Stimulated activated CD8-positive, alpha-beta memory T cell treated with anti-CD3 and anti-CD28 coated beads, Interleukin-2, amount 100 ng/mL, for 1 hour (primary cell): ENCODE results near the gene PCED1A.

Experiments
- DNase-seq, 2 donors: peaks; one replicate each; pipeline ENCODE4 v3.0.0-alpha.2; 2020; ENCODE audit warnings: low read depth in 2 of 2

PCED1A gene

DNA sequence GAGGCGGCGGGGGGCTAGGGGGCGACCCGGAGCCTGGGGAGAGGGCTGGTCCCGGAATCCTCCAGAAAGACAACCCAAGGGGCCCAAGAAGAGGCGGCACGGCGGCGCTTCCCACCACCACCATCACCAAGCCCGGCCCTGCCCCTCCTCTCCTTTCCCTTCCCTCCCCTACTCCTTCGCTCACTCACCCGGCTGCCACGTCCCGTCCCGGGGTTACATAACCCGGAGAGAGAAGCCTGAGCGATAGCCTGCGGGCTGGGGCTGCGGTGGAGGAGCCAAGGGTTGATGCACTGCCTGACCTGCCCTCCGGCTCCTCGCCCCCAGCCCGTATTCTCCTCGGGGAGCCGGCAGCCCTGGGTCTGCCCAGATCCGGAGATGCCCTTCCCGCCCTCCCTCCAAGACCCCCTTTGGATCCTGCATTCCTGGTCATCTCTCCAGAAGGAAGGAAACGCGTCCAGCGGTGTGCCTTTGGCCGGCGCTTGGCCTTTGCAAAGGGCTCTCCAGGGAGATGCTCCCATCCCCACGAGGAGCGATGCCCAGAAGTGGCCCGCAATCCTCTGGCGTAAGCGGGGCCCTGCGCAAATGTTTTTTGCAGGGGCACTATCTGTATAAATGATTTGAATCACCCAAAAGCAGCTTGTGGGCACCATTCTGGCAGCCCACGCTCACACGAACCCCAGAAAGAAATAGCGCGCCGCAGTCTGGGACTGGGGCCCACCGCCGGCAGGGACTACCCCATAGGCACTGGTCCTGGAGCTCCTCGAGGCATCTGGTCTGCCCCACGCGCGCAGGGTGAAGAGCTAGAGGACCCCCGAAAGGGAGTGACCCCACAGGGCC is 35.4 kb downstream of the PCED1A start:
- DNase-seq: no peak

DNA sequence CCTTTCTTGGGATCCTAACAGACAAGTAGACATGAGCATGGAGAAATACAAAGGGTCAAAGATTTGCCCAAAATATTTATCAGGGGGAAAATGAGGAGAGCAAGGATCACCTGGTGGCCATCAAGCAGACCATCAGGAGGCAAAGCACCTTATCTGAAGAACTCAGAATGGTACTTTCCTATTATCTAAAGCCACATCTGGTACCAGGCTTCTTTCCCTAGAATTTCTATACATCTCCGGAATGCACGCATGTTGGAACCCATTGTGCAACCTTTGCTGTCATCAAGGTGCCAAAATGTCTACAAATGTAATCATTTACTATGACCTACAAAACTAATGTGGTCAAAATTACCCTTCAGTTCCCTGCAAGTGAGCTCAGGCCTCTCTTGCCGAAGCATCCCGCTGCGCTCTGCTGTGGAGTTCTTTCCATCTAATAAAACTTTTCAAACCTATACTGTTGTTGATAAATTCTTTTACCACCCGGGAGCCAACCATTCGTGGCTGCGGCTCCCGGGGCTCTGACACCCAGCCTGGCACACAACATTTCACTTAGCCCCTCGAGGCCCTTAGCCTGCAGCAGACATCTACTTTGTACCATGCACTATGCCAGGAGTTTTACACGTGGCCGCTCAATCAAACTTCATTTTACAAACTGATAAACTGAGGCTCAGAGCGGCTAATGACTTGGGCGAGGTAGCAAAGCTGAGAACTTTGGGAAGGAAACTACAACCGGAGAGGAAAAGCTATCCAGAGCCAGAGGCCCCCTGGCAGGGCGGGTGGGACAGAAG is 36.2 kb downstream of the PCED1A start:
- DNase-seq: no peak

DNA sequence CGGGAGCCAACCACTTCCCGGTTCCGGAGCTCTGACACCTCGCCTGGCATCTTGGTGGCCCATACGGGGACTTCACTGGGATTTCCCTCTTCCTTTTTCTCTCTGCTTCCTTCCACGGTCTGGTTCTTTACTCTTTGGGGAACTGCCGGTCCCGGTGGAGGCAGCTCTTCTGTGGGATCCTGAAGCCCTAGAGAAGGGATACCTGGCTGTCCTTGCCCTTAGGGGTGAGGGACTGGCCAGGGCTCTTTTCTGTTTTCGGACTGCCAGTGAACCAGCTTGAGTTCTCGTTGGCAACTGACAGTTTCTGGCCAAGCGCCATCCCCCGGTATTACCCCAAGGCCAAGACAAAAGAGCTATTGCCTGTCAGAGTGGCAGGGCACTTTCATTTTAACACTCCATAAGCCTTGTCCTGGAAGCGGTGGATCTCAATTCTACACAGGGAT is 39.1 kb downstream of the PCED1A start:
- DNase-seq: no peak

DNA sequence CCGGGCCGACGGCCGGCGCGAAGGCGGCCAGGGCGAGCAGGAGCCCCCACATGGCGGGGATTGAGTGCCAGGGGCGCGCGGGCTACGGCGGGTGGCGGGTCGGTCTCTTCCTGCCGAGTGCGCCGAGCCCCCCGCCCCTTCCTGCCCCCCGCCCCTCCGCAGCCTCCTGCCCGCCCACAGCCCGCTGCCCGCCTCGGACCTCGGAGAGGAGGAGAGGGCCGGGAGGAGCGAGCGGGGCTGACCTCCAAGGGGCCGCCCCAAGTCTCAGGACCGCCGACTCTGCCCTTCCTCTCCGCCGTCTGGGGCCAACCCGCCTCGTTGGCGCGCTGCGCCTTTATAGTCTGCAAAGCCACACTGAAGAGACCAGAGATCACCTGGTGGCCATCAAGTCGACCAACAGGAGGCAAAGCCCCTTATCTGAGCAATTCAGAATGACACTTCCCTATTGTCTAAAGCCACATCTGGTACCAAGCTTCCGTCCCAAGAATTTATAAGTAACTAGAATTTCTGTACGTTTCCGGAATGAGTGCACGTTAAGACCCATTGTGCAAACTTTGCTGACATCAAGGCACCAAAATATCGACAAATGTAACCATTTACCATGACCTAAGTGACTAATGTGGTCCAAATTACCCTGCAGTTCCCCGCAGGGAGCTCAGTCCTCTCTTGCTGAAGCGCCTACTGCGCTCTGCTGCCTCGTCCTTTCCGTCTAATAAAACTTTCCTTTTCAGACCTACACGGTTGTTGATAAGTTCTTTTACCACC is 39.8 kb downstream of the PCED1A start, which contains the start of gene CPXM1:
TSS of gene CPXM1 (minus strand) at position 107 of the 765 bp plus-strand sequence. CDS start at position 52, 55 bp downstream.
- no peak for DNase-seq

DNA sequence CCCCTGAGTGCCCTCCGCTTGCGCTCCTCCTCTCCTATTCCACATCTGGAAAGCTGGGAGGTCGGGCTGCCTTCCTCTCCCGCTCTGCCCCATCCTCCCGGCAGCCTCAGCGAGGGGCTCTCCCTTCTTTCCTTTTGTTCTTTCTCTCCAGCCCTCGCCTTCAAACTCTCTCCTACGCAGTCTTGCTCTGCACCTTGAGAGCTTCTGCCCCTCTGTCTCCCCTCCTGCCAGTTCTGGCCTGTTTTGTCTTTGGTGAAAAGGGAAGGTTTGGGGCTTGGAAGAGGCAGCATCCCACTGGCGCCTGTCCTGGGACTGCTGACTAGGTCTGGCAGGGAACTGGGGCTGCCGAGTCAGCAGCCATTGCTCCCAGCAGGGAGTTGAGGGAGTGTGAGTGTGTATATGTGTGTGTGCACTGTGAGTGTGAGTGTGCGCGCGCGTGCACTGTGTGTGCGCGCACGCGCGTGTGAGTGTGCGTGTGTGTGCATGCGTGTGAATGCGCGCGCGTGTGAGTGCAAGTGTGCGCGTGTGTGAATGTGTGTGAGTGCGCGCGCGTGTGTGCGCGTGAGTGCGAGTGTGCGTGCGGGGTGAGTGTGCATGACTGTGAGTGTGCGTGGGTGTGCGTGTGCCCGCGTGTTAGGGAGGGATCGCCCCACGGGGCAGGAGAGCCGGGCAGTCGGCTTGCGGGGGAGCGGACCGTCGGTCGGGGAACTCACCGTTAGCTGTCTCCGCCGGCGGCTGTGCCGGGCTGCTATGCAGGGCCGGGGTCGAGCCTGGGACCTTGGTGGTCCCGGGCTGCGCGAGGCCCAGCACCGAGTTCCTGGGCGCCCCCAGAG is 40.6 kb downstream of the PCED1A start:
- DNase-seq: no peak

DNA sequence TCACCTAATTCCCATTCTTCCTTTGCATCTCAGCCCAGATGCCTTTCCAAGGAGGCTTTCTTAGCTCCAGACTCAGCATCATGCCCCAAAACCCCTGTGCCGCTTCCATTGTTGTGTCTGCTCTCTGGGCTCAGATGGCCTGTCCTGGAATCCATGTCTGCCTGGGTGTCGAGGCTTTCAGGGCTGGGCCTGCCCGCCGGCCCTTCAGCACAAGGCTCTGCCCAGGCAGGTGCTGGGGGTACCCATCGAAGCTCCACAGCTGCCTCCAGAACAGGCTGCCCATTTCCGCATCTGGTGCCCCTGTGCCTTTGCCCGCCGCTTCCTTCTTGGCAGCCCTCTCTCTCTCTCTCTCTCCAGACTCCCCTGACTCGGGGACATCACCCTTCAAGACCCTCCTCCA is 41.2 kb downstream of the PCED1A start:
- DNase-seq: no peak

DNA sequence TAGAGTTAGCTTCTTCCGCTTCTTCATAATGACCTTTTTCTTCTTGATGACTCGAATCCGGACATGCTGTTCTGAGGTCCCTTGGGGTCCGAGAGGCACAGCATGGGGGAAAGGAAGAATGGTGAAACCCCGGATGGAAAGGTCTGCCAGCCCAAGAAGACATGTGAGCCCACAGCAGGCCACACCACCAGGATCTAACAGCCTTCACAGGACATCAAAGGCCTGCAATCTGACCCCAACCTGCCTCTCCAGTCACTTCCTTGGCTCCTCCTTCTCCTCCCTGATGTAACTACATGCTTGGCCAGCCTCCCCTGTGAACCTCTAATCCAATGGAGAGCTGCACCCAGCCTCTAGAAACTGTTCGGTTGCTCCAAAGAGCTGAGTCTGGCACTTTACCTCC is 41.6 kb downstream of the PCED1A start:
- no peak for DNase-seq

DNA sequence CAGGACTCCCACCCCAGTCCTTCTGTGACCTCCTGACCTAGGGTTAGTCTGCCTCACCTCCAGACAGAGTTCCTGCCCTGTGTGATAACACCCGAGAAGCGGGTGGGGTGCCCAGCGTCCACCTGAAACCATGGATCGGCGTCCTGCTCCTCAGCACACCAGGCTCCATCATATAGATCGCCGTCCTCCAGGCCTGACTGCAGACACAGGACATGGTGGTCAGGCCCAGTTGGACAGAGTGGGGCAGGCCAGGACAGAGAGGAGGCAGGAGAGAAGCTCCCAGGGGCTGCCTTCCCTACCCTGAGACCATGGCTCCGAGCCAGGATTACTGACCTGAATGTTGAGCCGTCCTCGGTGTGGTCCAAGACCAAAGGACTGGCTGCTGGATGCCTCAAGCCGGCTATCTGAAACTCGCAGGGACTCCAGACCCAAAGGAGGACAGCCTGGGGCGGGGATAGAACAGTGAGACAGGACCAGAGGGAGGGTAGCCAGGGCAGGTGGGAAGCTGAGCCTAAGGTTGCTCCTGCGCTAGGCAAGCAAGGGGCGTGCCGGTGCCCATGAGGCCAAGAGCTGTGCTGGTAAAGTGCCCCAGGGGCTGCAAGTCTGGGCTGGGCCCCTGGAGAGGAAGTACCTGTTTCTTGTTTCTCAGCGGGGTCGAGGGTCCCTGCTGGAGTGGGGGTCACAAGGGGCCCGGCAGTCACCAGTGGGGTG is 42.2 kb downstream of the PCED1A start:
- DNase-seq: no peak

DNA sequence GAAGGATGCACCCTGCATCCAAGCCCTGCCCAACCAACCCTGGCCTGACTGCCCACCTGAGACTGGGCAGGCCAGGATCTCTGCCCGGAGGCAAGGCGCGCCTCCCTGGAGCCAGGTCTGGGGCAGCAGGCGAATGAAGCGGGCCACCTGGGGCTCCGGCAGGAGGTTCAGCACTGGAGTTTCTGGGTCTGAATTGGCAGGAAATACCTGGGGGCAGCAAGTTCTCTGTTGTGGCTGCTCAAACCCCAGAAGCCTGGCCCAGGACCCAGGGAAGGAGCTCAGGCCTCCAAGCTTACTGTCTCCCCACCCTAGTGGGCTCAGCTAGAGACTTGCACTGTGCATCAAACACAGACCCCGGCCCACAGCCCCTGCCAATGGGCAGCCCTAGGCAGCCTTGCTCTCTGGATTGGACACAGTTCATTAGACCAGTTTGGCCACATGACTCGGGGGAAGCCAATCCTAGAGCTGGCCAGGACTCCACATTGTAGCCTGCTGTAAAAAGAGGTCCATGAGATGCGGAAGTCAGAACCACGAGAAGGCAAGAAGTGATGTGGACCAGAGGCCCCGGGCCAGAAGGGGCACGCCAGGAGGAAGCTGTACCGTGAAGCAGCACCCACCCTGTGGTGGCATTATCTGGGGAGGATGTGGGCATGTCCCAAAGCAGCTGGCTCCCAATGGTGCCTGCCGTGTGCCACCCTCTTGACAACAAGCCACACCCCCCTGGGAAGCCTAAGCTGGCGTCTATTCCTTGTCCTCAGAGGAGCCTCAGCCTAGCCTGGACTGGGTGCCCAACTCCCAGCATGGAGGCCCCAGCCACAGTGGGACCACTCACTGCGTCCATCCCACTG is 43.1 kb downstream of the PCED1A start:
- no peak for DNase-seq

DNA sequence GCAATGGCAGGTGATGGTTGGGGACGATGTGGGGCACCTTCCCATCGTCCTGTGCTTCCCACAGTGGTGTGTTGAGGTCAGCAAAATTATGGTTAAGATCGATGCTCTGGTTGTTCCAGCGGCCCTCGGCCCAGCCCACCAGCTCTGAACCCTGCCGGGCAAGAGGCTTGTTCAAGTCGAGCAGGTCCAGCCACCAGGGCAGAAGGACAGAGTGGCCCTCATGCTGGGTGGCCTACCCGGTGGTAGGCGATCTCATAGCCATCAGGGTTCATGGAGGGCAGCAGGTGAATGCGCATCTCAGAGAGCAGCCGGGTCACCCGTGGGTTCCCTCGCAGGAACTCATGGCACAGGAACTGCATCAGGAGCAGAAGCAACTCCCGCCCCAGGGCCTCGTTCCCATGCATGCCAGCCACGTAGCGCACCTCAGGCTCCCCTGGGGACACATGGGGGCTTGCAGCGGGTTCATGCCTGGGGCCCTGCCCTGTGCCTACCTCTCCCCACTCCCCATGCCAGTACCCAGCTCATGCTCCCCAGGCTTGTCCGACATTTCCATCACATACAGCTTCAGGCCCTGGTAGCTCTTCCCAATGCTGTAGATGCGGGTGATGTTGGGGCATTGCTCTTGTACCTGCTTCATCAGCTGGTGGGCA is 44.3 kb downstream of the PCED1A start:
- no peak for DNase-seq

DNA sequence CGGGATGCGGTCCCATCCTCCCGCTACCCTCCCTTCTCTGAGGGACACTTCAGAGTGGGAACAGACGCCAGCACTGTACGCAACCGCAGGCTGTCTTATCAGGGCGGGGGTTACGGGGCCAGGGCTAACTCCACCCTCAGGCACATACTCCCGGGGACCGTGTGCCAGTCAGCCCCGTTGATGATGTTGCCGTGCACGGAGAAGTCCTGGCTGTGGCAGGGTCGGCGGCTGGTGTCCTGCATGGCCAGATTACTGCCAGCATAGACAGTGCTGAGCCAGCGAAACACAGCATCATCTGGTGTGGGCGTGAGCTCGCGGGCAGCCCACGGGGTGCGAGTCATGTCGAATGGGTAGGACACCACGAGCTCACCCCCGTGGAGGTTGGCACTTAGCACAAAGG is 45.0 kb downstream of the PCED1A start:
- no peak for DNase-seq

DNA sequence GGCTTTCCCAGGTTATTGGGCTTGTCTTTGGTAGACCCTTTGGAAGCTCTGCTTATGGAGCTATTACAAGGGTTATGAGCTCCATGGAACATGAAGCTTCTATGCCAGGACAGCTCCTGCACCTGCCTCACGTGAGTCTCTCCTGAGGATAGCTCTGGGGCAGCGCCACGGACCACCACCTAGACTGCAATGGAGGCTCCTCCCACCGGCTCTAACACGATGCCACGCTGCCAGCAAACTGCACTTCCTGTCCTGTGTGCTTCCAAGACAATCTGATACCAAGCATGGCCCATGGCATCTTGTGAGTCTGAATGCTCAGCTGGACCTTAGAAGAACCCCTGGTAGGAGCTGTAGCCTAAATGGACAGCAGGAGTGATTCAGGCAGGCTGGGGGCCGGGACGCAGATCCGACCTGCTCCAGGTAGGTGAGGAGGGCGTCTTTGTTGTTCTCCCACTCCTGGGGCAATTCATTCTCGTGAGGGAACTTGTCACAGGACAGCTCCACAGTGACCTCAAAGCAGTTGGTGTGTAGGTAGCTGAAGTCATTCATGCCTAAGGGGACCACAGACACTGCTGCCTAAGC is 45.5 kb downstream of the PCED1A start:
- DNase-seq: no peak

DNA sequence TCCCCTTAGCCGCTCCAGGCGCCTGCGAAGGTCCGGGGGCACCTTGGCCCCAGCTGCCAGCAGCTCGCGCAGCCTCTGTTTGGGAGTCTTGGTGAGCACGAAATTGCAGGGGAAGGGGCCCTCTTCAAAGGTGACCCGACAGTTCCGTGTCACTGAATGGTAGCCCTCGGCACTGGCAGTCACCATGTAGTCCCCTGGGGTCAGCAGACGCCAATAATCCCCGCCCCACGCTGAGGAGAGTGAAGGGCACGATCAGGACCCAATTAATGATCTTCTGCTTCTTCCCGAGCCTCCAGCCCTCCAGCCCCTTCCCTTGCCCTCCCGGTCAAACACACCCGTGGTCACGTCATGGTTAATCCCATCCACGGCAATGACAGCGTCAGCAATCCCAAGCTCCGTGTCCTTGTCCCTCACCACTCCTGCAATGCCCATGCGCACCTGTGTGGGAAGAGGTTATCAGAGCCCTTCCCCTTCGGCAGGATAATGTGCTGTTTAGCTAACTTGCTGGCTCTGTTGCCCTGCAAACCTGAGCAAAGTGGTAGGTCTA is 46.2 kb downstream of the PCED1A start:
- no peak for DNase-seq

DNA sequence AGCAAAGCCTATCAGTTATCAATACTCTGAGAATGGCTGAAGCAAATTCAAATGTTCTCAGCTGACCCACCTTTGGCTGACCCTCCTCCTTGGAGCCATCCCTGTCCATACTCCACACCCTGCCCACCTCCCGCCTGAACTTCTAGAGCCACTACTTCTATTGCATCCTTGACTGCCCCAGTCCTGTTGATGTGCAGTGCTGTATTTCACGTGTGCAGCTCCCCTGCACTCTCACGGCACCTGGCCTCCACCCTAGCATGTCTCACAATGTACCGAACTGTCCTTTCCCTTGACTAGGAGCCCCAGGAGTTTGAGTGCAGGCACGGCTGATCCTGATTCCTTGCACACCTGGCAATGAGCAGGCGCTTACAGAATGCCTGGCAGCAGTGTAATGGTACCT is 47.0 kb downstream of the PCED1A start:
- DNase-seq: no peak
